ENCODE results near the gene SLIRP. TPM values are rescaled to one million over a fixed set of nuclear protein-coding genes. Genes with fewer than 3 reads are reported as not detected.

The SLIRP gene
- total and polyA plus RNA-seq, 2 experiments from 2014 or later = 147 to 417 TPM

DNA sequence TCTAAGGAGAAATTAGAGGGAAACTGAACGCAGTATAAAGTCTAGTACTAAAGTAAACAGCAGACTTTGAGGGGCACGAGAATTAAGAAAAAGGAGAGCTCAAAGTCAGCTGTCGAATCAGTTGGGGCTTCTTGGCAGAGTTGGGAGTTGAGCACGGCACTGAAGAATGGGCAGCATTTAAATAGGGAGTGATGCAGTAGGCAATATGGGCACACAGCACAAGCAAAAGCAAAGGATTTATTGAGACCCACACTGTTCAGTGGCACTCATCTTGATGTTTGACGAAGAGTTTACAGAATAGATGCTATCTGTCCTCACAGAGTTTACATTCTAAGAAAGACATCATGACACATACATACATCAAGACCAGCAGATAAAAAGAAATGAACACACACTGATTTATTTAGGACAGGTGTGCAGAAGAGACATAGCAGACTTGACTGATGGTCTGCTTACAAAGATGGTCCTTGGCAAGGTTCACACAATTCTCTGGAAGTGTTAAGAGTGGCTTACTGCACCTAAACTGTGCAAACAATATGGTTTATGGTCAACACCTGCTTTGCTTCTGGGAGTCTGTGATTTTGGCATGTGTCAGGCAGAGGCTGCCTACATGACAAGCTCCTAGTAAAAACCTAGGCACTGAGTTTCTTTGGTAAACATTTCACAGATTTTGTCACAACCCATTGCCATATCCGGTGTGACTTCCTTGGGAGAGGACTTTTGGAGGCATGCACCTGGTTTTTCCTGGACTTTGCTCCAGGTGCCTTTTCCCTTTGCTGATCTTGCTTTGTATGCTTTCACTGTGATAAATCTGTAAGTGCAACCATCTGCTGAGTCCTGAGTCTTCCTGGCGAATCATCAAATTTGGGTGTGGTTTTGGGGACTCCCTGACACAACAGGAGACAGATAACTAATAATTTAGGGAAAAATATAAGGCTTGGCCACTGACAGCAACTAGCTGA is 26.4 kb upstream of the SLIRP start:
- H3F3A ChIP-seq (ENCODE audit: insufficient read depth) = peaks cover 13% of the 10 kb centered on the region
- H3K27me3 ChIP-seq (replicated peaks; ENCODE audit: insufficient read depth) = no peaks in the 10 kb centered on the region
- no peak overlapping the region for H3K9ac ChIP-seq
- H3K9me2 ChIP-seq (ENCODE audit: insufficient read depth) = no peaks in the 10 kb centered on the region
- WGBS, 2 experiments (ENCODE audit: low coverage in 1 of 2, low lambda C conversion rate in 2 of 2, missing lambda C conversion rate in 2 of 2) = 69 to 73% methylated on average over 7 of the region's 7 CpGs
- peak overlapping the region; percentile 17 for H3K4me2 ChIP-seq (ENCODE audit: unreplicated experiment)
- no peaks in the 10 kb centered on the region; the same call in 1 of the 2 replicates for H3K36me3 ChIP-seq (ENCODE audit: low read depth)
- peaks cover 7% of the 10 kb centered on the region; the same call in 1 of the 2 replicates for H3K79me2 ChIP-seq (ENCODE audit: insufficient read depth)
- DNase-seq = peak; percentile 34
- H3K4me3 ChIP-seq = no peak overlapping the region
- in situ Hi-C loops (cut with MboI) = no loop called here
- no peak overlapping the region for H2AFZ ChIP-seq
- TF ChIP-seq EZH2 (IDR thresholded peaks at IDR 0.05; ENCODE audit: insufficient read depth, poor library complexity, severe bottlenecking) (no peak), EZH2phosphoT487 (IDR thresholded peaks at IDR 0.05; ENCODE audit: insufficient read depth, low read depth) (no peak)
- peaks cover 11% of the 10 kb centered on the region for H3K4me1 ChIP-seq (ENCODE audit: insufficient read depth)
- H4K20me1 ChIP-seq (ENCODE audit: insufficient read depth) = no peaks in the 10 kb centered on the region
- no peaks in the 10 kb centered on the region for H3K9me3 ChIP-seq (ENCODE audit: low read depth)
- H3K27ac ChIP-seq = no peak overlapping the region

DNA sequence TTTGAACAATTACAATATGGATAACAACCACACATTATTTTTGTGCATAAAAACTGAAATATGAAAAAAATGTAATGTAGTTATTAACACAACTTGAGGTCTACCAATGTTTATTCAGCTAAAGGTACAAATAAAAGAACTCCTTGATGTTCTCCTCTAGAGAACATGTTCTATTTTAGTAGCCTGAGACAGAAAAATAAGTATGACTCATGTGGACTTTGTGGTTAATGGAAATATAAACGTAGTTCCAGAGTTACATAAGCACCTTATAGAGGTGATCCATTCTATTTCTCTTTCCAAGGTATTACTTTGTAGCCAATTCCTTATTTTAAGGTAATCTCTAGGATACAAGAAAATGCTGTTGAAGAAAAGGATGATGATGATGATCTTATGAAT is 25.7 kb upstream of the SLIRP start:
- Histone ChIP-seq H3K9me3 (ENCODE audit: low read depth) (no peaks in the 10 kb centered on the region), H3K9me2 (ENCODE audit: insufficient read depth) (no peaks in the 10 kb centered on the region), H3K4me1 (ENCODE audit: insufficient read depth) (peaks cover 11% of the 10 kb centered on the region), H3K27ac (no peak overlapping the region), H3K4me3 (no peak overlapping the region), H3K79me2 (ENCODE audit: insufficient read depth) (peaks cover 7% of the 10 kb centered on the region; the same call in 1 of the 2 replicates), H3K27me3 (replicated peaks; ENCODE audit: insufficient read depth) (no peaks in the 10 kb centered on the region), H3F3A (ENCODE audit: insufficient read depth) (peaks cover 13% of the 10 kb centered on the region), H3K36me3 (ENCODE audit: low read depth) (no peaks in the 10 kb centered on the region; the same call in 1 of the 2 replicates), H2AFZ (no peak overlapping the region), H3K9ac (no peak overlapping the region), H3K4me2 (ENCODE audit: unreplicated experiment) (peak overlapping the region; percentile 17), H4K20me1 (ENCODE audit: insufficient read depth) (no peaks in the 10 kb centered on the region)
- in situ Hi-C loops (cut with MboI) = no loop called here
- TF ChIP-seq EZH2phosphoT487 (IDR thresholded peaks at IDR 0.05; ENCODE audit: insufficient read depth, low read depth) (no peak), EZH2 (IDR thresholded peaks at IDR 0.05; ENCODE audit: insufficient read depth, poor library complexity, severe bottlenecking) (no peak)
- peak; percentile 62 for DNase-seq
- 0 to 9% methylated on average over 1 of the region's 1 CpG for WGBS, 2 experiments (ENCODE audit: low coverage in 1 of 2, low lambda C conversion rate in 2 of 2, missing lambda C conversion rate in 2 of 2)

DNA sequence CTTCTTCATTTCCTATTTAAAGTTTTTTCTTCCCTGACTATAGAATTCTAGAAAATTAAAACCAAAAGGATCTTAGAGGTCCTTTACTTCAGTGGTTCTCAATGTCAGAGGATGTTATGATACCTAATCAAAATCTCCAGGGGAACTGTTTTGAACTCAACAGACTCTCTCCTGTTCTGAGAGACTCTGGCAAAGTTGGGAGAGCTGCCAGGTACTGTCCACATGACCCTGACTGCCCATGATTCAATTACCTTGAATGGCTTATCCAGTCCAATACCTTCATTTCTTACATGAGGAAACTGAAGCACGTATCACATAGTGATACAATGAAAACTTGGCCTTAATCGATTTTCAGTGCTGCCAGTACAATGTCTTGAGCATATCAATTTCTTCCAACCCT is 16.6 kb upstream of the SLIRP start:
- 80 to 82% methylated on average over 2 of the region's 2 CpGs for WGBS, 2 experiments (ENCODE audit: low coverage in 1 of 2, low lambda C conversion rate in 2 of 2, missing lambda C conversion rate in 2 of 2)
- H3K36me3 ChIP-seq (ENCODE audit: low read depth) = peaks cover 12% of the 10 kb centered on the region; the same call in 1 of the 2 replicates
- no peaks in the 10 kb centered on the region for H3K27me3 ChIP-seq (replicated peaks; ENCODE audit: insufficient read depth)
- H3K4me2 ChIP-seq (ENCODE audit: unreplicated experiment) = no peak overlapping the region
- H3K4me3 ChIP-seq = no peak overlapping the region
- H2AFZ ChIP-seq = no peak overlapping the region
- no peak overlapping the region for H3K27ac ChIP-seq
- H3K9ac ChIP-seq = no peak overlapping the region
- H3K4me1 ChIP-seq (ENCODE audit: insufficient read depth) = no peaks in the 10 kb centered on the region
- H3K9me2 ChIP-seq (ENCODE audit: insufficient read depth) = no peaks in the 10 kb centered on the region
- in situ Hi-C loops (cut with MboI) = no loop called here
- H3K9me3 ChIP-seq (ENCODE audit: low read depth) = no peaks in the 10 kb centered on the region
- H3F3A ChIP-seq (ENCODE audit: insufficient read depth) = no peaks in the 10 kb centered on the region
- TF ChIP-seq EZH2 (IDR thresholded peaks at IDR 0.05; ENCODE audit: insufficient read depth, poor library complexity, severe bottlenecking) (no peak), EZH2phosphoT487 (IDR thresholded peaks at IDR 0.05; ENCODE audit: insufficient read depth, low read depth) (no peak)
- no peak for DNase-seq
- H4K20me1 ChIP-seq (ENCODE audit: insufficient read depth) = no peaks in the 10 kb centered on the region
- H3K79me2 ChIP-seq (ENCODE audit: insufficient read depth) = peaks cover 1% of the 10 kb centered on the region

DNA sequence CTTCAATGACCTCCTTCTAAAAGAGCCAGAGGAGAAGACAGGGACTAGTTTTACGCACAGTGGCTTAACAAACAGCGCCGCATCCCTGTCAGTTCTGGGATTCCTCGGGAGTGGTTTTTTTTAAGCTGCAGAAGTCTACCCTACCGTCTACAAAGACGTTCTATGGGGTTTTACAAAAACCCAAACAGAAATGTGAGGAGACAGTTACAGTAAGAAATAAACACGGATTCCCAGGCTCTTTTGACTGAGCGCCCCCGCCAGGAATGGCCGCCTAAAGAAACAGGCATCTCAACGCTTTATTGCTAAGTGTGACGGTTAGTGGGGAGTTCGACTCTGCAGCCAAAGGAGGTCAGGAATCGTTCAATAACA is 564 bp upstream of the SLIRP start:
- Histone ChIP-seq H3K9ac (peak overlapping the region; percentile 85), H4K20me1 (ENCODE audit: insufficient read depth) (no peaks in the 10 kb centered on the region), H3K27ac (peak overlapping the region; percentile 56), H3K9me3 (ENCODE audit: low read depth) (no peaks in the 10 kb centered on the region), H3K27me3 (replicated peaks; ENCODE audit: insufficient read depth) (no peaks in the 10 kb centered on the region), H3K4me2 (ENCODE audit: unreplicated experiment) (peak overlapping the region; percentile 98), H3F3A (ENCODE audit: insufficient read depth) (0 out of 2 replicates have a peak, but pooled peaks cover 5% of the 10 kb centered on the region), H3K4me3 (peak overlapping the region; percentile 92), H3K9me2 (ENCODE audit: insufficient read depth) (no peaks in the 10 kb centered on the region), H3K79me2 (ENCODE audit: insufficient read depth) (peaks cover 95% of the 10 kb centered on the region), H3K4me1 (ENCODE audit: insufficient read depth) (peaks cover 18% of the 10 kb centered on the region), H3K36me3 (ENCODE audit: low read depth) (peaks cover 16% of the 10 kb centered on the region), H2AFZ (peak overlapping the region; percentile 95)
- 0 to 2% methylated on average over 14 of the region's 14 CpGs for WGBS, 2 experiments (ENCODE audit: low coverage in 1 of 2, low lambda C conversion rate in 2 of 2, missing lambda C conversion rate in 2 of 2)
- in situ Hi-C loops (cut with MboI) = loop anchor here (10.0 kb wide), 1 partner anchor 243 kb away; no protein-coding TSS in a partner anchor
- TF ChIP-seq EZH2 (IDR thresholded peaks at IDR 0.05; ENCODE audit: insufficient read depth, poor library complexity, severe bottlenecking) (no peak), EZH2phosphoT487 (IDR thresholded peaks at IDR 0.05; ENCODE audit: insufficient read depth, low read depth) (no peak)
- peak; percentile 82 for DNase-seq

All from GM23248 (cell line).